ENCODE measurements around the gene PCDHGB1.

GRCh38 chr5:141363952-141364660 lies 14.2 kb downstream of the PCDHGB1 start, which contains the start of gene PCDHGA5:
- TF ChIP-seq CTCF (IDR thresholded peaks at IDR 0.05; ENCODE audit: low read depth, low read length) (no peak), EZH2phosphoT487 (IDR thresholded peaks at IDR 0.05; ENCODE audit: low read depth) (no peak)

Measured in OCI-LY3 (cell line).